Uterus (tissue), 4 donors: ENCODE data around the gene LMTK2. TPM values are rescaled to one million over a fixed set of nuclear protein-coding genes. Genes with fewer than 3 reads are reported as not detected.

Source experiments
- DNase-seq, 2 donors: peaks; one replicate each; pipeline ENCODE4 v3.0.0-alpha.2; 2019 to 2020
- H3K27ac ChIP-seq, 2 donors: fragments of 200-600 bp; sonication (generic); 1 replicate in 1 of 2; 2 replicates in 1 of 2; pipeline ENCODE4 v1.5.1; 2016 to 2018
- H3K27me3 ChIP-seq, 2 donors: fragments of 200-600 bp; sonication (generic); one replicate each; pipeline ENCODE4 v1.5.1; 2018 to 2019; ENCODE audit warnings: control low read depth in 1 of 2
- H3K36me3 ChIP-seq, 2 donors: fragments of 200-600 bp; sonication (generic); one replicate each; pipeline ENCODE4 v1.5.1; 2019; ENCODE audit warnings: control low read depth in 1 of 2
- H3K4me1 ChIP-seq, 2 donors: fragments of 200-600 bp; sonication (generic); one replicate each; pipeline ENCODE4 v1.5.1; 2018 to 2019; ENCODE audit warnings: control low read depth in 1 of 2
- H3K4me3 ChIP-seq, 2 donors: fragments of 200-600 bp; sonication (generic); 1 replicate in 1 of 2; 2 replicates in 1 of 2; pipeline ENCODE4 v1.5.1; 2018 to 2019; ENCODE audit warnings: mild to moderate bottlenecking in 1 of 2
- H3K9me3 ChIP-seq, 2 donors: fragments of 200-600 bp; sonication (generic); one replicate each; pipeline ENCODE4 v1.5.1; 2019; ENCODE audit warnings: control low read depth in 1 of 2
- CTCF ChIP-seq, 4 experiments: fragments of 200-600 bp in 2 of 4; fragments of 450-650 bp in 2 of 4; sonication (generic) in 2 of 4; IDR thresholded peaks; one replicate each; pipeline ENCODE4 v1.5.1; 2016 to 2019; ENCODE audit warnings: antibody characterized with exemption in 4 of 4, mild to moderate bottlenecking in 2 of 4, moderate library complexity in 1 of 4
- POLR2A ChIP-seq, 2 donors: fragments of 450-650 bp; IDR thresholded peaks; one replicate each; pipeline ENCODE4 v1.6.1; 2016; ENCODE audit warnings: antibody characterized with exemption in 2 of 2, mild to moderate bottlenecking in 1 of 2, moderate library complexity in 1 of 2
- intact Hi-C: fragments of 100-400 bp; cut with DNase I; formaldehyde crosslinking; loops from one replicate; pipeline ENCODE4 v1.15.1; 2023; ENCODE audit warnings: low total_unique reads
- total RNA-seq, 4 donors: library from RNA; depleted of rRNA in 3 of 4; stranded (reverse); fragments of >200 nt in 3 of 4; gene quantifications; one replicate each; pipeline versions ENCODE4 v1.1.0 to v1.2.4, GENCODE V29; 2014 to 2023
- donor health status: DM: yes; HTN: yes; CAD: no.

LMTK2 gene
- 10 to 100 TPM in 3 of 4 donors, 1 to 10 TPM in 1; 5.9 to 23.3 (median 14.8) TPM for total RNA-seq

GRCh38 chr7:98106647-98107312 is at the start of gene LMTK2:
Gene LMTK2 (plus strand): TSS chr7:98106862. CDS start chr7:98107178, 316 bp downstream.
- Histone ChIP-seq H3K27me3 (no peaks in the 10 kb centered on the region), H3K9me3 (no peaks in the 10 kb centered on the region), H3K36me3 (no peaks in the 10 kb centered on the region), H3K4me3 (peak within 1 kb of the TSS; percentile 51 to 81), H3K4me1 (no peaks in the 10 kb centered on the region), H3K27ac (peak within 1 kb of the TSS; percentile 73 to 75)
- intact Hi-C loops: loop anchor here (5.0 kb wide), 1 partner anchor 61 kb away; no protein-coding TSS in a partner anchor
- peak; percentile 95 to 99 (median 96) for TF ChIP-seq CTCF (IDR thresholded peaks at IDR 0.05)
- peak; percentile 91 to 96 for TF ChIP-seq POLR2A (IDR thresholded peaks at IDR 0.05)
- peak; percentile 94 to 97 for DNase-seq

- TF ChIP-seq POLR2A (IDR thresholded peaks at IDR 0.05) (no peak), CTCF (IDR thresholded peaks at IDR 0.05) (no peak)
- no peaks in the 10 kb centered on the region for H3K4me1 ChIP-seq
- H3K27ac ChIP-seq: no peak overlapping the region
- H3K9me3 ChIP-seq: no peaks in the 10 kb centered on the region
- DNase-seq: no peak
- intact Hi-C loops: no loop called here
- H3K36me3 ChIP-seq: no peaks in the 10 kb centered on the region
- no peak overlapping the region for H3K4me3 ChIP-seq
- H3K27me3 ChIP-seq: no peaks in the 10 kb centered on the region
Measured at GRCh38 chr7:98057157-98057556, 49.5 kb upstream of the LMTK2 start.

GRCh38 chr7:98058186-98058585 is 48.5 kb upstream of the LMTK2 start:
- no peak for TF ChIP-seq POLR2A (IDR thresholded peaks at IDR 0.05)
- TF ChIP-seq CTCF (IDR thresholded peaks at IDR 0.05): no peak
- intact Hi-C loops: no loop called here
- Histone ChIP-seq H3K9me3 (no peaks in the 10 kb centered on the region), H3K27ac (no peak overlapping the region), H3K27me3 (no peaks in the 10 kb centered on the region), H3K36me3 (no peaks in the 10 kb centered on the region), H3K4me3 (no peak overlapping the region), H3K4me1 (no peaks in the 10 kb centered on the region)
- no peak for DNase-seq

GRCh38 chr7:98064233-98064632 is 42.4 kb upstream of the LMTK2 start:
- intact Hi-C loops: no loop called here

More at GRCh38 chr7:98064233-98064632, 42.4 kb upstream of the LMTK2 start:
- Histone ChIP-seq H3K27me3 (no peaks in the 10 kb centered on the region), H3K27ac (no peak overlapping the region), H3K36me3 (no peaks in the 10 kb centered on the region), H3K4me1 (no peaks in the 10 kb centered on the region), H3K4me3 (no peak overlapping the region), H3K9me3 (no peaks in the 10 kb centered on the region)
- TF ChIP-seq CTCF (IDR thresholded peaks at IDR 0.05) (no peak), POLR2A (IDR thresholded peaks at IDR 0.05) (no peak)
- no peak for DNase-seq
